ENCODE data around the gene CCNE1. TPM values are rescaled to one million over a fixed set of nuclear protein-coding genes. Genes with fewer than 3 reads are reported as not detected.

Gene CCNE1
- total RNA-seq, 1 donor from 2014 or later: 55.7 TPM

DNA sequence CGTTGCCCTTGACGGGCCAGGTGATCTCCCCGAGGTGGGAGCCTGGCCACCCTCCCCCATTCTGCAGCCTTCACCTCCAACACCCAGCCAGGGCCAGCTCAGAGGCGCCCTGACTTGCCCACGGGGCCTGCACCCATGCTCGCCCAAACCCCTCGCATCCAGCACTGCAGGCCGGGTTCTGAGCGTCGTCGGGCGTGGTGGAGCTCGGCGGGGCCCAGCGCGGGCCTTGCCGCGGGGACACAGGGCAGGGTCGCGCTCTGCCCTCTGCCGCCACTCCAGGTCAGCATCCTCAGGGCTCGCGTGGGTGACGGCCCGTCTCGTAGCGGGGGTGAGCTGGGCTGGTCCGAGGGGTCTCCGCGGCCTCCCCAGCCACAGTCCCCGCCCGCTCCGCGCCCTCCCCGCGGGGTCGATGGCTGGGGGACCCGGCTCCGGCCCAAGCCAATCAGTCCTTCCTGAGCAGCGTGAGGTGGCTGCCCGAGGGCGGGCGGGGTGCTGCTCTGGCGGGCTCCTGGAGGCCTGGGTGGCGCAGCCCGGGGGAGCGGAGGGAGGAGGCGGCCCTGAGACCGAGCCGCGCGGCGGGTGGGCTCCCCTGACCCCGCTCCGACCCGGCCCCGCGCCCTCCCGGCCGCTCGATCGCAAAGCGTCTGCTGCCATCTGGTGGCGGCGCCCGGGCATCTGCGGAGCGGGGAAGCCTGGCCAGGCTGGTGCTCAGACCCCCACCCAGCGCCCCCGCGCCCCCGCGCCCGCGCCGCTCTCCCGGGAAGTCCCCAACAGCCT is 61.4 kb downstream of the CCNE1 start:
- intact Hi-C loops (cut with micrococcal nuclease): loop anchor here (1.0 to 10.0 kb wide), 9 partner anchors 14 to 778 kb away; no protein-coding TSS in a partner anchor

Other genes with a start within 250 kb of the CCNE1 start
- 99.5 and 106 TPM in 2 replicates for gene POP4, start 205.7 kb upstream of the CCNE1 start, total RNA-seq
- 52.0 and 53.1 TPM in 2 replicates for gene PLEKHF1, start 146.5 kb upstream of the CCNE1 start, total RNA-seq
- 53.8 and 54.5 TPM in 2 replicates for gene C19orf12, start 96.7 kb upstream of the CCNE1 start, total RNA-seq
- gene URI1, start 130.2 kb downstream of the CCNE1 start, total RNA-seq: 47.4 and 53.9 TPM in 2 replicates

All from T-helper 1 cell treated with Interleukin-12 subunit alpha and Interleukin-12 subunit beta and Interleukin-4 antibody, amounts not matched to agents 30 ng/mL and 1 ng/mL, for 36 hours (primary cell).